Measurements from ENCODE around the gene SUGCT. TPM values are rescaled to one million over a fixed set of nuclear protein-coding genes. Genes with fewer than 3 reads are reported as not detected.

SUGCT gene
- polyA plus RNA-seq, 1 donor = 18.8 TPM

DNA sequence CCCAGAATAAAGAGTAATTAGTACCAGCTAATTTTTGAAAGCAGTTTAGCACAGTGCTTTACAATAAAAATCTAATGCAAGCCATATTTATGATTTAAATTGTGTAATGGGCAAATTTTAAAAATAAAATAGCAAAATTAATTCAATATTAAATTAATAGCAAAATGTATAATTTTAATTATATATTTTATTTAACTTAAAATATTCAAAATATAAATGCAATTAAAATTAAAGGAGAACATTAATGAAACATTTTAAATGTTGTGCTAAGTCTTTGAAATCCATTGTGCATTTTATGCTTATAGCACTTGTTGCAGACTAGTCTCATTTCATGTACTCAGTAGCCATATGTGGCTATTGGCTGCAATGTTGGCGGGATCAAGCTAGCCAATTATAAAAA, 367.6 kb downstream of the SUGCT start:
- Histone ChIP-seq H3K27me3 (ENCODE audit: control insufficient read depth, insufficient read depth, low read length) (no peaks in the 10 kb centered on the region), H3K4me3 (ENCODE audit: low read length) (no peak overlapping the region), H3K36me3 (ENCODE audit: control insufficient read depth, insufficient read depth, low read length) (no peaks in the 10 kb centered on the region), H3K27ac (ENCODE audit: low read length) (no peak overlapping the region), H3K4me1 (ENCODE audit: control insufficient read depth, insufficient read depth, low read length) (no peaks in the 10 kb centered on the region), H3K9me3 (ENCODE audit: control insufficient read depth, low read depth, low read length) (peaks cover 5% of the 10 kb centered on the region)
- WGBS (ENCODE audit: insufficient coverage, low lambda C conversion rate) = 100% methylated on average over 1 of the region's 1 CpG
- DNase-seq = no peak

GRCh38 chr7:40506158-40506557, 371.4 kb downstream of the SUGCT start:
- Histone ChIP-seq H3K27ac (ENCODE audit: low read length) (no peak overlapping the region), H3K9me3 (ENCODE audit: control insufficient read depth, low read depth, low read length) (peaks cover 5% of the 10 kb centered on the region), H3K4me1 (ENCODE audit: control insufficient read depth, insufficient read depth, low read length) (no peaks in the 10 kb centered on the region), H3K4me3 (ENCODE audit: low read length) (no peak overlapping the region), H3K36me3 (ENCODE audit: control insufficient read depth, insufficient read depth, low read length) (no peaks in the 10 kb centered on the region), H3K27me3 (ENCODE audit: control insufficient read depth, insufficient read depth, low read length) (no peaks in the 10 kb centered on the region)
- 100% methylated on average over 1 of the region's 3 CpGs for WGBS (ENCODE audit: insufficient coverage, low lambda C conversion rate)
- DNase-seq = no peak

DNA sequence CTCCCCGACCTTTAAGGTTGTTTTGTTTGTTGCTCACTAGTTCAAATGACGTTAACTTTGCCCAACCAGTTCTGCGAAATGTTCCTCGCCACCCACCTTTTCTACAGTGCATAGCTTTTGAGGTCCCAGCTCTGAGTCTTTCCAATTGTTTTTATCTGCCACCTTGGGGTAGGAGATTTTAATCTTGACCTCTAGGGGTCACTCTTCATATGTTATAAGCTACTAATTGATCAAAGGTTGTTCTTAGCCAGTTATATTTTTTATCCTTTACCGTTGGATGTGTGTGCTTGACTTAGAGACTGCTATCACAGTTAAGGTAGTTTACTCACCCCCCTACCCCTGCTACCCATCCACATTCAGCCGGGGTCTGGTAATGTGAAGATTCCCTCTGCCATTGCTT, 372.4 kb downstream of the SUGCT start:
- Histone ChIP-seq H3K4me1 (ENCODE audit: control insufficient read depth, insufficient read depth, low read length) (no peaks in the 10 kb centered on the region), H3K9me3 (ENCODE audit: control insufficient read depth, low read depth, low read length) (peaks cover 5% of the 10 kb centered on the region), H3K36me3 (ENCODE audit: control insufficient read depth, insufficient read depth, low read length) (no peaks in the 10 kb centered on the region), H3K27ac (ENCODE audit: low read length) (no peak overlapping the region), H3K27me3 (ENCODE audit: control insufficient read depth, insufficient read depth, low read length) (no peaks in the 10 kb centered on the region), H3K4me3 (ENCODE audit: low read length) (no peak overlapping the region)
- 65% methylated on average over 4 of the region's 6 CpGs for WGBS (ENCODE audit: insufficient coverage, low lambda C conversion rate)
- no peak for DNase-seq

GRCh38 chr7:40509287-40509996, 374.6 kb downstream of the SUGCT start:
- Histone ChIP-seq H3K4me1 (ENCODE audit: control insufficient read depth, insufficient read depth, low read length) (no peaks in the 10 kb centered on the region), H3K36me3 (ENCODE audit: control insufficient read depth, insufficient read depth, low read length) (no peaks in the 10 kb centered on the region), H3K9me3 (ENCODE audit: control insufficient read depth, low read depth, low read length) (peaks cover 5% of the 10 kb centered on the region), H3K27me3 (ENCODE audit: control insufficient read depth, insufficient read depth, low read length) (no peaks in the 10 kb centered on the region), H3K4me3 (ENCODE audit: low read length) (no peak overlapping the region), H3K27ac (ENCODE audit: low read length) (no peak overlapping the region)
- 80% methylated on average over 1 of the region's 4 CpGs for WGBS (ENCODE audit: insufficient coverage, low lambda C conversion rate)
- DNase-seq = no peak

DNA sequence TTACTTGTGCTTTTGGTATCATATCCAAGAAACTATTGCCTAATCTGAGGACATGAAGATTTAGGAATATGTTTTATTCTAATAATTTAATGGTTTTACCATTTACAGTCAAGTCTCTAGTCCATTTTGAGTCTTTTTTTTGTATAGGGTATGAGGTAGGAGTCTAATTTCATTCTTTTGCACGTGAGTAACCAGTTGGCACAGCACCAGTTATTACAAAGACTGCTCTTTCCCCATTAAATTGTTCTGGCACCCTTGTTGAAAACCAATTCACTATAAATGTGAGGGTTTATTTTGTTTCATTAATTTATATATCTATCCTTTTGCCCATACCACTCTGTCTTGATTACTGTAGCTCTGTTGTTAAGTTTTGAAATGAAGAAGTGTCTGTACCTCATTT, 381.6 kb downstream of the SUGCT start:
- Histone ChIP-seq H3K27ac (ENCODE audit: low read length) (no peak overlapping the region), H3K4me3 (ENCODE audit: low read length) (no peak overlapping the region), H3K4me1 (ENCODE audit: control insufficient read depth, insufficient read depth, low read length) (no peaks in the 10 kb centered on the region), H3K9me3 (ENCODE audit: control insufficient read depth, low read depth, low read length) (no peaks in the 10 kb centered on the region), H3K27me3 (ENCODE audit: control insufficient read depth, insufficient read depth, low read length) (no peaks in the 10 kb centered on the region), H3K36me3 (ENCODE audit: control insufficient read depth, insufficient read depth, low read length) (no peaks in the 10 kb centered on the region)
- no peak for DNase-seq
- WGBS (ENCODE audit: insufficient coverage, low lambda C conversion rate) = no CpG with 5 or more reads among the region's 1 CpG

DNA sequence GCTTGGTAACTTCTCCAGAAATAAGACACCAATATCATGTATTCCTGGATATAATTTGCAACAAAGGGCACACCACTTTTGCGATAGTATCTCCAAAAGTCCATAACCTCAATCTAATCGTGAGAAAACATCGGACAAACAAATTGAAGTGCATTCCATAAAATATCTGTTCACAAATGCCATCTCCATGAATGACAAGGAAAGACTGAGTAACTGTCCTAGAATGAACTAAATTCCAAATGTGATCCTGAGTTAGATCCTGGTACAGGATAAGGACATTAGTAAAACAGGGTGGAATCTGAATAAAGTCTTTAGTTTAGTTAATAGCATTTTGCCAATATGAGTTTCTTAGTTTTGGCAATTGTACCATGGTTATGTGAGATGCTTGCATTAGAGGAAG, 384.2 kb downstream of the SUGCT start:
- H3K4me1 ChIP-seq (ENCODE audit: control insufficient read depth, insufficient read depth, low read length) = no peaks in the 10 kb centered on the region
- no peak for DNase-seq
- 100% methylated on average over 3 of the region's 3 CpGs for WGBS (ENCODE audit: insufficient coverage, low lambda C conversion rate)
- H3K27ac ChIP-seq (ENCODE audit: low read length) = no peak overlapping the region
- H3K36me3 ChIP-seq (ENCODE audit: control insufficient read depth, insufficient read depth, low read length) = no peaks in the 10 kb centered on the region
- H3K4me3 ChIP-seq (ENCODE audit: low read length) = no peak overlapping the region
- no peaks in the 10 kb centered on the region for H3K9me3 ChIP-seq (ENCODE audit: control insufficient read depth, low read depth, low read length)
- H3K27me3 ChIP-seq (ENCODE audit: control insufficient read depth, insufficient read depth, low read length) = no peaks in the 10 kb centered on the region

GRCh38 chr7:40520986-40521738, 386.4 kb downstream of the SUGCT start:
- DNase-seq = no peak
- no peak overlapping the region for H3K27ac ChIP-seq (ENCODE audit: low read length)
- H3K36me3 ChIP-seq (ENCODE audit: control insufficient read depth, insufficient read depth, low read length) = no peaks in the 10 kb centered on the region
- H3K27me3 ChIP-seq (ENCODE audit: control insufficient read depth, insufficient read depth, low read length) = no peaks in the 10 kb centered on the region
- WGBS (ENCODE audit: insufficient coverage, low lambda C conversion rate) = 85% methylated on average over 5 of the region's 7 CpGs
- H3K4me3 ChIP-seq (ENCODE audit: low read length) = no peak overlapping the region
- H3K4me1 ChIP-seq (ENCODE audit: control insufficient read depth, insufficient read depth, low read length) = no peaks in the 10 kb centered on the region
- H3K9me3 ChIP-seq (ENCODE audit: control insufficient read depth, low read depth, low read length) = no peaks in the 10 kb centered on the region

- Histone ChIP-seq H3K9me3 (ENCODE audit: control insufficient read depth, low read depth, low read length) (no peaks in the 10 kb centered on the region), H3K4me1 (ENCODE audit: control insufficient read depth, insufficient read depth, low read length) (no peaks in the 10 kb centered on the region), H3K27me3 (ENCODE audit: control insufficient read depth, insufficient read depth, low read length) (no peaks in the 10 kb centered on the region), H3K27ac (ENCODE audit: low read length) (no peak overlapping the region), H3K4me3 (ENCODE audit: low read length) (no peak overlapping the region), H3K36me3 (ENCODE audit: control insufficient read depth, insufficient read depth, low read length) (no peaks in the 10 kb centered on the region)
- no CpG with 5 or more reads among the region's 3 CpGs for WGBS (ENCODE audit: insufficient coverage, low lambda C conversion rate)
- no peak for DNase-seq
Measured at GRCh38 chr7:40525764-40526163, 391.0 kb downstream of the SUGCT start.

GRCh38 chr7:40526951-40527715, 392.3 kb downstream of the SUGCT start:
- no peaks in the 10 kb centered on the region for H3K4me1 ChIP-seq (ENCODE audit: control insufficient read depth, insufficient read depth, low read length)
- no peak for DNase-seq
- H3K36me3 ChIP-seq (ENCODE audit: control insufficient read depth, insufficient read depth, low read length) = no peaks in the 10 kb centered on the region
- H3K27me3 ChIP-seq (ENCODE audit: control insufficient read depth, insufficient read depth, low read length) = no peaks in the 10 kb centered on the region
- no peaks in the 10 kb centered on the region for H3K9me3 ChIP-seq (ENCODE audit: control insufficient read depth, low read depth, low read length)
- WGBS (ENCODE audit: insufficient coverage, low lambda C conversion rate) = 90% methylated on average over 1 of the region's 1 CpG
- H3K4me3 ChIP-seq (ENCODE audit: low read length) = no peak overlapping the region
- no peak overlapping the region for H3K27ac ChIP-seq (ENCODE audit: low read length)

- Histone ChIP-seq H3K36me3 (ENCODE audit: control insufficient read depth, insufficient read depth, low read length) (no peaks in the 10 kb centered on the region), H3K9me3 (ENCODE audit: control insufficient read depth, low read depth, low read length) (no peaks in the 10 kb centered on the region), H3K4me1 (ENCODE audit: control insufficient read depth, insufficient read depth, low read length) (no peaks in the 10 kb centered on the region), H3K27ac (ENCODE audit: low read length) (no peak overlapping the region), H3K27me3 (ENCODE audit: control insufficient read depth, insufficient read depth, low read length) (no peaks in the 10 kb centered on the region), H3K4me3 (ENCODE audit: low read length) (no peak overlapping the region)
- no peak for DNase-seq
Measured at GRCh38 chr7:40527723-40528122, 392.9 kb downstream of the SUGCT start.
